ENCODE measurements around the gene TDRD12.

DNA sequence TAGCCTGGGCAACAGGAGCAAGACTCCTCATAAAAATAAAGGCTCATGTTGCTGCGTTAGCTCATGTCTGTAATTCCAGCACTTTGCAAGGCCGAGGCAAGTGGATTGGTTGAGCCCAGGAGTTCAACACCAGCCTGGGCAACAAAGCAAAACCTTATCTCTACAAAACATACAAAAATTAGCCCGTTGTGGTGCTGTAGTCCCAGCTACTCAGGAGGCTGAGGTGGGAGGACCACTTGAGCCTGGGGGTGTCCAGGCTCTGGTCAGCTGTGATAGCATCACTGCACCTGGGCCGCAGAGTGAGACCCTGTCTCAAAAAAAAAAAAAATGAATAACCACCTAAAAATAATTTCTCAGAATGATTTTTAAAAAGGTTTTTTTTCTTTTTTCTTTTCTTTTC, 31.9 kb upstream of the TDRD12 start:
- TF ChIP-seq POLR2A (IDR thresholded peaks at IDR 0.05; ENCODE audit: low read length) (no peak), GATA1 (IDR thresholded peaks at IDR 0.05; ENCODE audit: low read depth, low read length) (no peak)
